HepG2 (cell line): ENCODE data around the gene SELENOS. TPM values are rescaled to one million over a fixed set of nuclear protein-coding genes. Genes with fewer than 3 reads are reported as not detected.
A peak's percentile ranks its signal among the peaks of the same experiment; 100 is the strongest.

Source experiments
- BRCA1 ChIP-seq: sonication (generic); formaldehyde crosslinking; IDR thresholded peaks from 2 replicates; pipeline ENCODE4 v1.4.0; 2020; ENCODE audit warnings: missing genetic modification reagents
- JARID2 ChIP-seq: sonication (generic); formaldehyde crosslinking; IDR thresholded peaks from 2 replicates; pipeline ENCODE4 v1.8.1; 2023; ENCODE audit warnings: missing genetic modification reagents, inconsistent platforms; ENCODE audit not compliant: insufficient replicate concordance
- MLLT10 ChIP-seq: sonication (generic); formaldehyde crosslinking; IDR thresholded peaks from 2 replicates; pipeline ENCODE4 v1.4.0; 2020; ENCODE audit warnings: missing genetic modification reagents
- NFE2L1 ChIP-seq: sonication (generic); formaldehyde crosslinking; IDR thresholded peaks from 2 replicates; pipeline ENCODE4 v1.4.0; 2020; ENCODE audit warnings: missing genetic modification reagents, mild to moderate bottlenecking, borderline replicate concordance
- RBM39 ChIP-seq: fragments of 200-400 bp; formaldehyde crosslinking; IDR thresholded peaks from one replicate; pipeline ENCODE4 v1.6.1; 2018; ENCODE audit warnings: antibody characterized with exemption, mild to moderate bottlenecking, low read depth, low read length; ENCODE audit not compliant: poor library complexity, severe bottlenecking
- SALL2 ChIP-seq: sonication (generic); formaldehyde crosslinking; IDR thresholded peaks from 2 replicates; pipeline ENCODE4 v1.8.1; 2023; ENCODE audit warnings: mild to moderate bottlenecking, missing genetic modification reagents, inconsistent platforms
- ZBTB8A ChIP-seq: sonication (generic); formaldehyde crosslinking; IDR thresholded peaks from 2 replicates; pipeline ENCODE4 v1.4.0; 2020; ENCODE audit warnings: mild to moderate bottlenecking, low read depth, missing genetic modification reagents, borderline replicate concordance
- ZNF747 ChIP-seq: sonication (generic); formaldehyde crosslinking; IDR thresholded peaks from 2 replicates; pipeline ENCODE4 v1.8.1; 2023; ENCODE audit warnings: missing genetic modification reagents, mild to moderate bottlenecking, borderline replicate concordance
- ZNF776 ChIP-seq: sonication (generic); formaldehyde crosslinking; IDR thresholded peaks from 2 replicates; pipeline ENCODE4 v1.4.0; 2020; ENCODE audit warnings: mild to moderate bottlenecking, missing genetic modification reagents
- polyA plus RNA-seq, 8 experiments: library from polyadenylated mRNA; depleted of rRNA in 3 of 8; stranded (reverse) in 7 of 8; unstranded in 1 of 8; fragments of >200 nt; fragmentation: Illumina TruSeq in 4 of 8; extraction: Trizol in 4 of 8; gene quantifications; 2 replicates each; pipeline versions ENCODE4 v1.2.1 to v1.2.3, GENCODE V29; 2011 to 2016; ENCODE audit warnings: low read depth in 4 of 8, missing spikeins in 1 of 8, mixed read lengths in 1 of 8; ENCODE audit not compliant: insufficient read depth in 1 of 8
- total RNA-seq, 5 experiments: library from RNA; depleted of rRNA; stranded (reverse); fragments of >200 nt; fragmentation: Illumina TruSeq; extraction: Trizol; gene quantifications; 2 replicates each; pipeline ENCODE4 v1.2.3, GENCODE V29; 2016; ENCODE audit warnings: low read depth in 1 of 5
- TF ChIP-seq, protein P1 (sequence below): sonication (generic); formaldehyde crosslinking; IDR thresholded peaks from 2 replicates; pipeline ENCODE4 v1.5.1; 2020; ENCODE audit warnings: mild to moderate bottlenecking, missing genetic modification reagents, borderline replicate concordance
- TF ChIP-seq, protein P2 (sequence below): sonication (generic); formaldehyde crosslinking; IDR thresholded peaks from 2 replicates; pipeline ENCODE4 v1.8.0; 2022; ENCODE audit warnings: missing genetic modification reagents, low read depth, mild to moderate bottlenecking, borderline replicate concordance
- TF ChIP-seq, protein P3 (sequence below): sonication (generic); formaldehyde crosslinking; IDR thresholded peaks from 2 replicates; pipeline ENCODE4 v1.5.0; 2020; ENCODE audit warnings: mild to moderate bottlenecking, missing genetic modification reagents, moderate library complexity
- TF ChIP-seq, protein P4 (sequence below): sonication (generic); formaldehyde crosslinking; IDR thresholded peaks from 2 replicates; pipeline ENCODE4 v1.5.0; 2020; ENCODE audit warnings: mild to moderate bottlenecking, missing genetic modification reagents
- TF ChIP-seq, protein P5 (sequence below): sonication (generic); formaldehyde crosslinking; IDR thresholded peaks from 2 replicates; pipeline ENCODE4 v1.4.0; 2020; ENCODE audit warnings: missing genetic modification reagents

Gene SELENOS
- total and polyA plus RNA-seq, 2 of the 13 experiments (the other 11 are each of a cell fraction or from before 2014, with no cell fraction given), result 63.0 to 66.1 TPM

DNA sequence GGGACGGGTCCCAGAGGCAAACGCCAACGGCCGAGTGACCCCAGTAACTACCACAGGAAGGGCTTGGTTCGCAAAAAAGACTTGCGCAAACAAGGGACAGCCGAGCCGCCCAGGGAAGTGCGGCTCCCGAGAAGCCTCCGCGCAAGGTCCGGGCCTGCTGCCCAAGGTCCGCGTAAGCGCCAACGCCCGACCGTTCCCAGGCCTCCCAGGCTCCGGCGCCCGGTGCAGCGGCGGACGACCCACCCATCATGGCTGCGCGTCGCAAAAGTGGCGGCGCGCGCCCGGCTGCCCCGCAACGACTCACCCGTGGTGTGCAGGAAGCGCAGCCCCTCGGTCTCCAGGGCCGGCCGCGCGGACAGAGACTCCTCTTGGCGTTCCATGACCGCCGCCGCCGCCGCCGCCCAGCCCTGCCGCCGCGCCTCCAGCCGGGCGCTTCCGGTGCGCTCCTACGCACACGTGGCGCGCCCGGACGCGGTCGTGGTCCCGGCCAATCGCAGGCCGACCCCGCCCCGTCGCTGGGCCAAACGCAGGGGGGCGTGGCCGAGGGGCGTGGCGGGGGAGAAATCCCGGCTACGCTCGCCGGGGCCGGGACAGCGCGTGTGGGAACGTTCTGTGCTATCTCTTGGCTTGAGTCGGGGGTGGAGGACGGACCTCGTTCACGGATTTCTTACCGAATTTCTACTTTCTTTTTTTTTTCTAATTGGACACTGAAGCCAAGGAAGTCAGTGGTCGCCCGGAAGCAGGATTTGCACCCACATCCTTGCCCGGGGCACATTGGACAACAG is at the start of gene SELENOS (continued):
- TF ChIP-seq, protein P1, sequence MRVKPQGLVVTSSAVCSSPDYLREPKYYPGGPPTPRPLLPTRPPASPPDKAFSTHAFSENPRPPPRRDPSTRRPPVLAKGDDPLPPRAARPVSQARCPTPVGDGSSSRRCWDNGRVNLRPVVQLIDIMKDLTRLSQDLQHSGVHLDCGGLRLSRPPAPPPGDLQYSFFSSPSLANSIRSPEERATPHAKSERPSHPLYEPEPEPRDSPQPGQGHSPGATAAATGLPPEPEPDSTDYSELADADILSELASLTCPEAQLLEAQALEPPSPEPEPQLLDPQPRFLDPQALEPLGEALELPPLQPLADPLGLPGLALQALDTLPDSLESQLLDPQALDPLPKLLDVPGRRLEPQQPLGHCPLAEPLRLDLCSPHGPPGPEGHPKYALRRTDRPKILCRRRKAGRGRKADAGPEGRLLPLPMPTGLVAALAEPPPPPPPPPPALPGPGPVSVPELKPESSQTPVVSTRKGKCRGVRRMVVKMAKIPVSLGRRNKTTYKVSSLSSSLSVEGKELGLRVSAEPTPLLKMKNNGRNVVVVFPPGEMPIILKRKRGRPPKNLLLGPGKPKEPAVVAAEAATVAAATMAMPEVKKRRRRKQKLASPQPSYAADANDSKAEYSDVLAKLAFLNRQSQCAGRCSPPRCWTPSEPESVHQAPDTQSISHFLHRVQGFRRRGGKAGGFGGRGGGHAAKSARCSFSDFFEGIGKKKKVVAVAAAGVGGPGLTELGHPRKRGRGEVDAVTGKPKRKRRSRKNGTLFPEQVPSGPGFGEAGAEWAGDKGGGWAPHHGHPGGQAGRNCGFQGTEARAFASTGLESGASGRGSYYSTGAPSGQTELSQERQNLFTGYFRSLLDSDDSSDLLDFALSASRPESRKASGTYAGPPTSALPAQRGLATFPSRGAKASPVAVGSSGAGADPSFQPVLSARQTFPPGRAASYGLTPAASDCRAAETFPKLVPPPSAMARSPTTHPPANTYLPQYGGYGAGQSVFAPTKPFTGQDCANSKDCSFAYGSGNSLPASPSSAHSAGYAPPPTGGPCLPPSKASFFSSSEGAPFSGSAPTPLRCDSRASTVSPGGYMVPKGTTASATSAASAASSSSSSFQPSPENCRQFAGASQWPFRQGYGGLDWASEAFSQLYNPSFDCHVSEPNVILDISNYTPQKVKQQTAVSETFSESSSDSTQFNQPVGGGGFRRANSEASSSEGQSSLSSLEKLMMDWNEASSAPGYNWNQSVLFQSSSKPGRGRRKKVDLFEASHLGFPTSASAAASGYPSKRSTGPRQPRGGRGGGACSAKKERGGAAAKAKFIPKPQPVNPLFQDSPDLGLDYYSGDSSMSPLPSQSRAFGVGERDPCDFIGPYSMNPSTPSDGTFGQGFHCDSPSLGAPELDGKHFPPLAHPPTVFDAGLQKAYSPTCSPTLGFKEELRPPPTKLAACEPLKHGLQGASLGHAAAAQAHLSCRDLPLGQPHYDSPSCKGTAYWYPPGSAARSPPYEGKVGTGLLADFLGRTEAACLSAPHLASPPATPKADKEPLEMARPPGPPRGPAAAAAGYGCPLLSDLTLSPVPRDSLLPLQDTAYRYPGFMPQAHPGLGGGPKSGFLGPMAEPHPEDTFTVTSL (CRISPR knock-in tag), result no peak
- TF ChIP-seq BRCA1 (CRISPR knock-in tag) (0 out of 2 replicates have a peak, but pooled peaks have one; percentile 37), JARID2 (no peak), SALL2 (peak; percentile 77; the same call in 1 of the 2 replicates), ZNF776 (CRISPR knock-in tag) (no peak; the same call in 1 of the 2 replicates), NFE2L1 (CRISPR knock-in tag) (no peak), ZBTB8A (CRISPR knock-in tag) (no peak), ZNF747 (CRISPR knock-in tag) (no peak), RBM39 (peak; percentile 40), MLLT10 (CRISPR knock-in tag) (no peak)
- TF ChIP-seq, protein P2, sequence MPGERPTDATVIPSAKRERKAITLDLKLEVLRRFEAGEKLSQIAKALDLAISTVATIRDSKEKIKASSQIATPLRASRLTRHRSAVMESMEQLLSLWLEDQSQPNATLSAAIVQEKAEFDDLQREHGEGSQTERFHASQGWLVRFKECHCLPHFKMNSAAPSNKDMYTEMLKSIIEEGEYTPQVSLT (CRISPR knock-in tag), result no peak
- TF ChIP-seq, protein P3, sequence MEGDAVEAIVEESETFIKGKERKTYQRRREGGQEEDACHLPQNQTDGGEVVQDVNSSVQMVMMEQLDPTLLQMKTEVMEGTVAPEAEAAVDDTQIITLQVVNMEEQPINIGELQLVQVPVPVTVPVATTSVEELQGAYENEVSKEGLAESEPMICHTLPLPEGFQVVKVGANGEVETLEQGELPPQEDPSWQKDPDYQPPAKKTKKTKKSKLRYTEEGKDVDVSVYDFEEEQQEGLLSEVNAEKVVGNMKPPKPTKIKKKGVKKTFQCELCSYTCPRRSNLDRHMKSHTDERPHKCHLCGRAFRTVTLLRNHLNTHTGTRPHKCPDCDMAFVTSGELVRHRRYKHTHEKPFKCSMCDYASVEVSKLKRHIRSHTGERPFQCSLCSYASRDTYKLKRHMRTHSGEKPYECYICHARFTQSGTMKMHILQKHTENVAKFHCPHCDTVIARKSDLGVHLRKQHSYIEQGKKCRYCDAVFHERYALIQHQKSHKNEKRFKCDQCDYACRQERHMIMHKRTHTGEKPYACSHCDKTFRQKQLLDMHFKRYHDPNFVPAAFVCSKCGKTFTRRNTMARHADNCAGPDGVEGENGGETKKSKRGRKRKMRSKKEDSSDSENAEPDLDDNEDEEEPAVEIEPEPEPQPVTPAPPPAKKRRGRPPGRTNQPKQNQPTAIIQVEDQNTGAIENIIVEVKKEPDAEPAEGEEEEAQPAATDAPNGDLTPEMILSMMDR (CRISPR knock-in tag), result no peak; the same call in 1 of the 2 replicates
- TF ChIP-seq, protein P4, sequence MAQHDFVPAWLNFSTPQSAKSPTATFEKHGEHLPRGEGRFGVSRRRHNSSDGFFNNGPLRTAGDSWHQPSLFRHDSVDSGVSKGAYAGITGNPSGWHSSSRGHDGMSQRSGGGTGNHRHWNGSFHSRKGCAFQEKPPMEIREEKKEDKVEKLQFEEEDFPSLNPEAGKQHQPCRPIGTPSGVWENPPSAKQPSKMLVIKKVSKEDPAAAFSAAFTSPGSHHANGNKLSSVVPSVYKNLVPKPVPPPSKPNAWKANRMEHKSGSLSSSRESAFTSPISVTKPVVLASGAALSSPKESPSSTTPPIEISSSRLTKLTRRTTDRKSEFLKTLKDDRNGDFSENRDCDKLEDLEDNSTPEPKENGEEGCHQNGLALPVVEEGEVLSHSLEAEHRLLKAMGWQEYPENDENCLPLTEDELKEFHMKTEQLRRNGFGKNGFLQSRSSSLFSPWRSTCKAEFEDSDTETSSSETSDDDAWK, result no peak
- TF ChIP-seq, protein P5, sequence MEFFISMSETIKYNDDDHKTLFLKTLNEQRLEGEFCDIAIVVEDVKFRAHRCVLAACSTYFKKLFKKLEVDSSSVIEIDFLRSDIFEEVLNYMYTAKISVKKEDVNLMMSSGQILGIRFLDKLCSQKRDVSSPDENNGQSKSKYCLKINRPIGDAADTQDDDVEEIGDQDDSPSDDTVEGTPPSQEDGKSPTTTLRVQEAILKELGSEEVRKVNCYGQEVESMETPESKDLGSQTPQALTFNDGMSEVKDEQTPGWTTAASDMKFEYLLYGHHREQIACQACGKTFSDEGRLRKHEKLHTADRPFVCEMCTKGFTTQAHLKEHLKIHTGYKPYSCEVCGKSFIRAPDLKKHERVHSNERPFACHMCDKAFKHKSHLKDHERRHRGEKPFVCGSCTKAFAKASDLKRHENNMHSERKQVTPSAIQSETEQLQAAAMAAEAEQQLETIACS (CRISPR knock-in tag), result peak; percentile 61; the same call in 1 of the 2 replicates
